Small intestine (tissue), 7 donors: ENCODE measurements around the gene TMEM143. TPM values are rescaled to one million over a fixed set of nuclear protein-coding genes. Genes with fewer than 3 reads are reported as not detected.

ENCODE experiments used
- DNase-seq, 2 donors: peaks; one replicate each; pipeline versions ENCODE4 v3.0.0 to v3.0.0-alpha.2; 2013
- FAIRE-seq: peaks from 2 replicates; lab custom pipeline; 2012; peaks lifted over from hg19 to GRCh38; lab: Jason Lieb, UNC
- H3K27ac ChIP-seq, 3 donors: one replicate each; pipeline ENCODE4 v1.5.1; 2013; ENCODE audit warnings: low read length in 2 of 3, mild to moderate bottlenecking in 2 of 3, control low read depth in 1 of 3, inconsistent platforms in 1 of 3, low read depth in 1 of 3, moderate library complexity in 1 of 3
- H3K27me3 ChIP-seq, 3 donors: one replicate each; pipeline ENCODE4 v1.6.1; 2013; ENCODE audit warnings: low read length in 3 of 3, inconsistent platforms in 1 of 3; ENCODE audit not compliant: control insufficient read depth in 3 of 3, insufficient read depth in 3 of 3
- H3K36me3 ChIP-seq, 3 donors: one replicate each; pipeline ENCODE4 v1.6.1; 2013; ENCODE audit warnings: low read length in 3 of 3, inconsistent platforms in 1 of 3, low read depth in 1 of 3, mild to moderate bottlenecking in 1 of 3, moderate library complexity in 1 of 3; ENCODE audit not compliant: control insufficient read depth in 3 of 3, insufficient read depth in 2 of 3
- H3K4me1 ChIP-seq, 3 donors: one replicate each; pipeline ENCODE4 v1.6.1; 2013; ENCODE audit warnings: low read length in 2 of 3, inconsistent platforms in 1 of 3, low read depth in 1 of 3, mild to moderate bottlenecking in 1 of 3, moderate library complexity in 1 of 3; ENCODE audit not compliant: control insufficient read depth in 3 of 3, insufficient read depth in 2 of 3
- H3K4me3 ChIP-seq, 3 donors: one replicate each; pipeline ENCODE4 v1.5.1; 2013; ENCODE audit warnings: low read length in 3 of 3, control low read depth in 1 of 3, inconsistent platforms in 1 of 3, low read depth in 1 of 3, mild to moderate bottlenecking in 1 of 3, moderate library complexity in 1 of 3
- H3K9me3 ChIP-seq, 2 donors: one replicate each; pipeline ENCODE4 v1.6.1; 2013; ENCODE audit warnings: low read depth in 1 of 2, low read length in 1 of 2; ENCODE audit not compliant: control insufficient read depth in 2 of 2, insufficient read depth in 1 of 2
- WGBS, 3 donors: extraction: QIAGEN DNeasy Blood & Tissue Kit; methylation state at CpG; one replicate each; pipeline ENCODE4 v1.1.7; 2013; 5-methylcytosine and 5-hydroxymethylcytosine counted together
- polyA plus RNA-seq, 4 donors: library from polyadenylated mRNA; stranded (reverse) in 3 of 4; unstranded in 1 of 4; fragments of 200-250 nt in 3 of 4; fragments of 120-200 nt in 1 of 4; gene quantifications; one replicate each; pipeline versions ENCODE4 v1.2.1 to v1.2.3, GENCODE V29; 2013
- donor health status: healthy with polysubstance abuse.
- donor health status: control.
- donor health status: control.
- donor health status: Bipolar disorder and iron deficiency.
- donor health status: healthy.

Gene TMEM143
- polyA plus RNA-seq, 4 donors: 5.9 to 13.2 (median 10.6) TPM

- DNase-seq (no peak), FAIRE-seq (no peak)
- peaks cover 0 to 2% (median 0%) of the 10 kb centered on the region in 3 donors for H3K4me1 ChIP-seq
- 89 to 93% (median 92%) methylated on average over 14 of the region's 14 CpGs for WGBS, 3 donors
- H3K4me3 ChIP-seq: no peak overlapping the region
- H3K27me3 ChIP-seq: no peaks in the 10 kb centered on the region
- H3K27ac ChIP-seq: no peak overlapping the region
- peaks cover 0 to 16% (median 0%) of the 10 kb centered on the region in 3 donors for H3K36me3 ChIP-seq
- no peaks in the 10 kb centered on the region for H3K9me3 ChIP-seq
Measured at GRCh38 chr19:48338802-48339503, 24.8 kb downstream of the TMEM143 start.

GRCh38 chr19:48338253-48338755, 25.4 kb downstream of the TMEM143 start:
- Histone ChIP-seq H3K9me3 (no peaks in the 10 kb centered on the region), H3K27me3 (no peaks in the 10 kb centered on the region), H3K4me1 (peaks cover 0 to 7% (median 0%) of the 10 kb centered on the region in 3 donors), H3K27ac (no peak overlapping the region), H3K36me3 (peaks cover 0 to 15% (median 0%) of the 10 kb centered on the region in 3 donors), H3K4me3 (no peak overlapping the region)
- WGBS, 3 donors: 89% methylated on average over 14 of the region's 14 CpGs
- DNase-seq (no peak), FAIRE-seq (no peak)

- H3K27me3 ChIP-seq: no peaks in the 10 kb centered on the region
- FAIRE-seq: no peak
- peak; percentile 96 to 97 for DNase-seq
- H3K27ac ChIP-seq: peak overlapping the region; percentile 97 to 99 (median 98)
- peak overlapping the region; percentile 42 to 65 (median 57) for H3K4me3 ChIP-seq
- no peaks in the 10 kb centered on the region for H3K36me3 ChIP-seq
- 1 to 2% (median 2%) methylated on average over 45 to 54 of the region's 54 CpGs for WGBS, 3 donors
- H3K9me3 ChIP-seq: no peaks in the 10 kb centered on the region
- peaks cover 0 to 24% (median 2%) of the 10 kb centered on the region in 3 donors for H3K4me1 ChIP-seq
Measured at GRCh38 chr19:48333467-48334384, 30.0 kb downstream of the TMEM143 start.

GRCh38 chr19:48332662-48333466, 30.9 kb downstream of the TMEM143 start:
- Histone ChIP-seq H3K9me3 (no peaks in the 10 kb centered on the region), H3K36me3 (no peaks in the 10 kb centered on the region), H3K4me3 (peak overlapping the region; percentile 42 to 65 (median 57)), H3K27me3 (no peaks in the 10 kb centered on the region), H3K27ac (peak overlapping the region; percentile 97 to 99 (median 98)), H3K4me1 (peaks cover 0 to 24% (median 2%) of the 10 kb centered on the region in 3 donors)
- FAIRE-seq: no peak
- peak; percentile 97 to 100 for DNase-seq
- 0 to 1% (median 0%) methylated on average over 25 of the region's 25 CpGs for WGBS, 3 donors

GRCh38 chr19:48332351-48332661, 31.4 kb downstream of the TMEM143 start:
- H3K4me3 ChIP-seq: peak overlapping the region in 2 of 3 donors; percentile 20 to 36
- H3K27me3 ChIP-seq: no peaks in the 10 kb centered on the region
- DNase-seq (no peak), FAIRE-seq (no peak)
- peaks cover 0 to 3% (median 0%) of the 10 kb centered on the region in 3 donors for H3K36me3 ChIP-seq
- H3K9me3 ChIP-seq: no peaks in the 10 kb centered on the region
- H3K27ac ChIP-seq: peak overlapping the region; percentile 82 to 98 (median 97)
- WGBS, 3 donors: 9 to 32% (median 10%) methylated on average over 6 of the region's 6 CpGs
- peaks cover 0 to 24% (median 2%) of the 10 kb centered on the region in 3 donors for H3K4me1 ChIP-seq

GRCh38 chr19:48330012-48330681, 33.6 kb downstream of the TMEM143 start:
- Histone ChIP-seq H3K36me3 (peaks cover 0 to 3% (median 0%) of the 10 kb centered on the region in 3 donors), H3K4me1 (peaks cover 0 to 36% (median 7%) of the 10 kb centered on the region in 3 donors), H3K27me3 (no peaks in the 10 kb centered on the region), H3K27ac (peak overlapping the region; percentile 42 to 92 (median 66)), H3K4me3 (peak overlapping the region; percentile 46 to 64 (median 51)), H3K9me3 (no peaks in the 10 kb centered on the region)
- FAIRE-seq: no peak
- peak; percentile 94 for DNase-seq
- 5 to 21% (median 12%) methylated on average over 33 to 41 of the region's 41 CpGs for WGBS, 3 donors

GRCh38 chr19:48329167-48329891, 34.4 kb downstream of the TMEM143 start:
- no peak for FAIRE-seq
- 36 to 59% (median 48%) methylated on average over 14 to 15 of the region's 15 CpGs for WGBS, 3 donors
- peaks cover 0 to 3% (median 0%) of the 10 kb centered on the region in 3 donors for H3K36me3 ChIP-seq
- no peaks in the 10 kb centered on the region for H3K9me3 ChIP-seq
- H3K27me3 ChIP-seq: no peaks in the 10 kb centered on the region
- peaks cover 0 to 40% (median 7%) of the 10 kb centered on the region in 3 donors for H3K4me1 ChIP-seq
- peak overlapping the region in 1 of 3 donors; percentile 51 for H3K4me3 ChIP-seq
- peak overlapping the region in 2 of 3 donors; percentile 10 to 14 for H3K27ac ChIP-seq
- DNase-seq: peak; percentile 52 to 66
